Measurements from ENCODE around the gene MRPL48.

GRCh38 chr11:73862986-73863385 is 75.3 kb downstream of the MRPL48 start:
- TF ChIP-seq POLR2A (IDR thresholded peaks at IDR 0.05; ENCODE audit: low read depth, low read length): no peak
- TF ChIP-seq POLR2AphosphoS5 (IDR thresholded peaks at IDR 0.05; ENCODE audit: low read depth, low read length): no peak

Data from GM12892 (cell line).